ENCODE results near the gene AP3S1.
"Not testable (repeated sequence)": the region's sequence is repeated elsewhere in the genome, so short reads cannot be mapped to it uniquely, and the experiment has no call there.

DNA sequence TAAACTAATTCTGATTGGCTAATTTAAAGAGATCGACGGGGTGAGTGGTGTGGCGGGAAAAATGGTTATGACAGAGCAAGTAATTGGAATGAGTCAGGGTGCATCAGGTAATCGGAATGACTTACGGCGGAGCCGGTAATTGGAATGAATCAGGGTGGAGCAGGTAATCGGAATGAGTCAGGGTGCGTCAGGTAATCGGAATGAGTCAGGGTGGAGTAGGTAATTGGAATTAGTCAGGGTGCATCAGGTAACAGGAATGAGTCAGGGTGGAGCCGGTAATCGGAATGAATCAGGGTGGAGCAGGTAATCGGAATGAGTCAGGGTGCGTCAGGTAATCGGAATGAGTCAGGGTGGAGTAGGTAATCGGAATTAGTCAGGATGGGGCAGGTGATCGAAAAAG is 88.4 kb downstream of the AP3S1 start:
- TF ChIP-seq, protein P1, sequence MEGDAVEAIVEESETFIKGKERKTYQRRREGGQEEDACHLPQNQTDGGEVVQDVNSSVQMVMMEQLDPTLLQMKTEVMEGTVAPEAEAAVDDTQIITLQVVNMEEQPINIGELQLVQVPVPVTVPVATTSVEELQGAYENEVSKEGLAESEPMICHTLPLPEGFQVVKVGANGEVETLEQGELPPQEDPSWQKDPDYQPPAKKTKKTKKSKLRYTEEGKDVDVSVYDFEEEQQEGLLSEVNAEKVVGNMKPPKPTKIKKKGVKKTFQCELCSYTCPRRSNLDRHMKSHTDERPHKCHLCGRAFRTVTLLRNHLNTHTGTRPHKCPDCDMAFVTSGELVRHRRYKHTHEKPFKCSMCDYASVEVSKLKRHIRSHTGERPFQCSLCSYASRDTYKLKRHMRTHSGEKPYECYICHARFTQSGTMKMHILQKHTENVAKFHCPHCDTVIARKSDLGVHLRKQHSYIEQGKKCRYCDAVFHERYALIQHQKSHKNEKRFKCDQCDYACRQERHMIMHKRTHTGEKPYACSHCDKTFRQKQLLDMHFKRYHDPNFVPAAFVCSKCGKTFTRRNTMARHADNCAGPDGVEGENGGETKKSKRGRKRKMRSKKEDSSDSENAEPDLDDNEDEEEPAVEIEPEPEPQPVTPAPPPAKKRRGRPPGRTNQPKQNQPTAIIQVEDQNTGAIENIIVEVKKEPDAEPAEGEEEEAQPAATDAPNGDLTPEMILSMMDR (IDR thresholded peaks at IDR 0.05), result not testable (repeated sequence)
- TF ChIP-seq POLR2A (IDR thresholded peaks at IDR 0.05), result not testable (repeated sequence)
